ENCODE data around the gene KRT9. TPM values are rescaled to one million over a fixed set of nuclear protein-coding genes. Genes with fewer than 3 reads are reported as not detected.
"Not testable (repeated sequence)": the region's sequence is repeated elsewhere in the genome, so short reads cannot be mapped to it uniquely, and the experiment has no call there.

Gene KRT9
- total RNA-seq, 1 donor from 2014 or later: not detected

GRCh38 chr17:41614098-41614497 lies 42.2 kb upstream of the KRT9 start:
- Mint-ChIP-seq H3K9me3 (ENCODE audit: unreplicated experiment) (no peaks in the 10 kb centered on the region), H3K4me1 (ENCODE audit: unreplicated experiment) (no peaks in the 10 kb centered on the region), H3K36me3 (ENCODE audit: low read depth, unreplicated experiment) (no peaks in the 10 kb centered on the region), H3K27ac (ENCODE audit: unreplicated experiment) (no peak overlapping the region), H3K27me3 (ENCODE audit: unreplicated experiment) (peaks cover 6% of the 10 kb centered on the region), H3K4me3 (ENCODE audit: unreplicated experiment) (no peak overlapping the region)
- DNase-seq (ENCODE audit: low spot score): no peak
- TF ChIP-seq CTCF (IDR thresholded peaks at IDR 0.05; ENCODE audit: unreplicated experiment): no peak

GRCh38 chr17:41613277-41614082 lies 41.6 kb upstream of the KRT9 start:
- Mint-ChIP-seq H3K36me3 (ENCODE audit: low read depth, unreplicated experiment) (peaks cover 4% of the 10 kb centered on the region), H3K4me1 (ENCODE audit: unreplicated experiment) (no peaks in the 10 kb centered on the region), H3K27me3 (ENCODE audit: unreplicated experiment) (peaks cover 6% of the 10 kb centered on the region), H3K4me3 (ENCODE audit: unreplicated experiment) (no peak overlapping the region), H3K27ac (ENCODE audit: unreplicated experiment) (no peak overlapping the region), H3K9me3 (ENCODE audit: unreplicated experiment) (no peaks in the 10 kb centered on the region)
- DNase-seq (ENCODE audit: low spot score): no peak
- TF ChIP-seq CTCF (IDR thresholded peaks at IDR 0.05; ENCODE audit: unreplicated experiment): no peak

- H3K36me3 Mint-ChIP-seq (ENCODE audit: low read depth, unreplicated experiment); H3K27me3 Mint-ChIP-seq (ENCODE audit: unreplicated experiment); H3K4me3 Mint-ChIP-seq (ENCODE audit: unreplicated experiment); H3K9me3 Mint-ChIP-seq (ENCODE audit: unreplicated experiment); H3K27ac Mint-ChIP-seq (ENCODE audit: unreplicated experiment); DNase-seq (ENCODE audit: low spot score); H3K4me1 Mint-ChIP-seq (ENCODE audit: unreplicated experiment): not testable (repeated sequence)
These were observed 40.7 kb upstream of the KRT9 start, which contains the start of gene KRT16 for GRCh38 chr17:41612376-41613160. Gene KRT16 (minus strand): TSS chr17:41612767. CDS start chr17:41612688, 79 bp downstream.

- Mint-ChIP-seq H3K9me3 (ENCODE audit: unreplicated experiment) (no peaks in the 10 kb centered on the region), H3K27ac (ENCODE audit: unreplicated experiment) (no peak overlapping the region)
- no peak for DNase-seq (ENCODE audit: low spot score)
These were observed 39.2 kb upstream of the KRT9 start for GRCh38 chr17:41610965-41611640.

GRCh38 chr17:41610061-41610517 lies 38.2 kb upstream of the KRT9 start:
- H3K36me3 Mint-ChIP-seq (ENCODE audit: low read depth, unreplicated experiment); H3K9me3 Mint-ChIP-seq (ENCODE audit: unreplicated experiment); H3K27ac Mint-ChIP-seq (ENCODE audit: unreplicated experiment); H3K4me1 Mint-ChIP-seq (ENCODE audit: unreplicated experiment); H3K27me3 Mint-ChIP-seq (ENCODE audit: unreplicated experiment); H3K4me3 Mint-ChIP-seq (ENCODE audit: unreplicated experiment): not testable (repeated sequence)
- DNase-seq (ENCODE audit: low spot score): peak; percentile 32

More at GRCh38 chr17:41610965-41611640, 39.2 kb upstream of the KRT9 start:
- no peak overlapping the region for H3K4me3 Mint-ChIP-seq (ENCODE audit: unreplicated experiment)
- H3K27me3 Mint-ChIP-seq (ENCODE audit: unreplicated experiment): peaks cover 6% of the 10 kb centered on the region
- no peak for TF ChIP-seq CTCF (IDR thresholded peaks at IDR 0.05; ENCODE audit: unreplicated experiment)
- no peaks in the 10 kb centered on the region for H3K4me1 Mint-ChIP-seq (ENCODE audit: unreplicated experiment)
- peaks cover 4% of the 10 kb centered on the region for H3K36me3 Mint-ChIP-seq (ENCODE audit: low read depth, unreplicated experiment)

GRCh38 chr17:41606930-41607329 lies 35.1 kb upstream of the KRT9 start:
- H3K36me3 Mint-ChIP-seq (ENCODE audit: low read depth, unreplicated experiment); H3K27me3 Mint-ChIP-seq (ENCODE audit: unreplicated experiment); H3K9me3 Mint-ChIP-seq (ENCODE audit: unreplicated experiment); DNase-seq (ENCODE audit: low spot score); H3K4me3 Mint-ChIP-seq (ENCODE audit: unreplicated experiment); H3K4me1 Mint-ChIP-seq (ENCODE audit: unreplicated experiment): not testable (repeated sequence)
- H3K27ac Mint-ChIP-seq (ENCODE audit: unreplicated experiment): peak overlapping the region; percentile 38
